Measurements from ENCODE around the gene PLD4. TPM values are rescaled to one million over a fixed set of nuclear protein-coding genes. Genes with fewer than 3 reads are reported as not detected.
A peak's percentile ranks its signal among the peaks of the same experiment; 100 is the strongest.

The PLD4 gene
- total RNA-seq, 1 donor from 2014 or later, result 7.7 TPM

DNA sequence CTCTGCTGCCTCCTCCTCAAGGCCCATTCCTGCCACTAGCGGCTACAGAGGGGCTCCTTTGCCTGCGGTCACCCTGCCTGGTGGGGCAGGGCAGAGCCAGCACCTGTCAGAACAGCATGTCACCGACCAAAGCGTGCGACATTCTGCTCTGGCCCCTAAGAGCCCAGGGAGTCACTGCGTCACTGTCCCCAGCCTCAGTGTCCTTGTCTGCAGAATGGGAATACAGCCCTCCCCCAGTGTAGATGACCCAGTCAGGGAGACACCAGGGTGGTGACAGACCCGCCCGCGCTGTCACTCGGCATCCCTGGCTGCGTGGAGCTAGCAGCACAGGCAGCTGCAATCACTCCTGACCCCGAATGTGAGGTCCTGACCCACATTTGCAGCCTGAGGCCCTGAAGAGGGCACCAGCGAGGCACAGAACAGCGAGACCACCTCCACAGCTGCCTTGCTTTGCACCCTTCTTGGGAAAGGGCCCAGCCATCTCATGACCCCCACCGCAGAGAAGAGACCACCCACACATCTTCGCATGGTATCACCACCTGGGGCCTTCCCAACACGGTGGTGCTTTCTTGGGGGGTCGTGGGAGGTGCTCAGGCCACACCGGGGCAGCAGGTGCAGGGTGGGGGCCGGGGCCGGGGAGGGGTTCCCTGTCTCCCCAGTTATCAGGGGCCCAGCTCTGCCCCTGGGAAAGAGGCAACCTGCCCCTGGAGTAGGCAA is 51.0 kb downstream of the PLD4 start:
- no peak for DNase-seq

DNA sequence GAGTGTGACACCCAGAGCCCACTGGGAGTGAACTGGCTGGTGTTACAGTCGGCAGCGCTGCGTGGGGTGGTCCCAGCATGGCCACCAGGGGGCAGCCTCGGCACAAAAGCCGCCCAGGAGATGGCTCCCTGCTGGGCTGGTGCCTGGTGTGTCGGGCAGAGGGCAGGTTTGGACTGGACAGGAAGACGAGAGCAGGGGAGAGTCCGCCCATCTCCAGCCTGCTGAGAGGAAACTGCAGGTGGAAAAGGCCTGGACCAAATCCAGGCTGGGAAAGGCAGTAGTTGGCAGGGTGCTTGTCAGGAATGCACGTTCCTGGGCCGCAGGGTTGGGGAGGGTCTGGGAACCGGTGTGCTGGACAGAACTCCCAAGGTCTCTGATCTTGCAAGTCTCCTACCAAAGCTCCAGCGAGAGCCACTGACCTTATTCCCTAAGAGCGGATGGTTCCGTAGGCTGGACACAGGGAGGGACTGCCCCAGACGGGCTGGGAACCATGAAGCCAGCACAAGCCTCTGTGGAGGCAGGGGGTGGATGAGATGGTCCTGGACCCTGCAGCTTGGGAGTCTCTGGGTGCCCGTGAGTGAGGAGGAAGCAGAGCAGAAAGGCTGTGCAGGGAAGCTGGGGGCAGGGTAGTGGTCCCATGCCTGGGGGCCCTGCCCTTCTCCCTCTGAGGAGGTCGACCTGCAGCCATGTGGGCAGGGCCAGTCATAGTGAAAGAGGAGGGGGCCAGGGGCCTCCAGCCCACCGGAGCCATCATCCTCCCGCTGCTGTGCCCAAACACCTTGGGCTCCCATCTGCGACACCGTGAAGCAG is 51.7 kb downstream of the PLD4 start:
- peak; percentile 83 for DNase-seq

DNA sequence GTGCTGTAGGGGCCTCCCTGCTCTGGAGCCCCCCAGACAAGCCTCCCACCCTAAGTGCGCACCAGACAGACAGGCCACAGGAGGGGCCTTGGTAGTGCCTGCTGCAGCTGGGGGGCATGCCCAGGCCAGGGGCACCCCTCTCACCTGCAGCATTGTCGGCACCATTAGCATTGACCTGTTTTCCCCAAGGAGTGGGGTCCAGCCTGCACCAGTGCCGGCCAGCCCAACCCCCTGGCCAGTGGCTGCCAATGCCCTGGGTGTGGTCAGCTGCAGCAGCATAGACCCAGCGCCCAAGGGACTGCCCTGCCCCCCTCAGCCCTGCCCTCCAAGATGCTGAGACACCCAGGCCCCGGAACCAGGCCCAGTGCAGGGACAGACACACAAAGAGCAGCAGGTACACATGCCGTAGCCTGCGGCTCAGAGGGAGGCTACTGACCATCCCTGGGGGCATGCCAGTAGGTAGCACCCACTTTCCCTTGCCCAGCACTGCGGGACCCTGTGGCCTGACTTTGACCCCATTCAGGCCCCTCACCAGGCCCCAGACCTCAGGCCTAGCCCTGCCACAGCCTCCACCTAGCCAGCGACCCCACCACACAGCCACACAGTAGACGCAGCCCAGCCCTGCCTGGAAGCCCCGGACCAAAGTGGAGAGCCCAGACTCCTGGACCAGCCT is 52.5 kb downstream of the PLD4 start:
- DNase-seq, result no peak

DNA sequence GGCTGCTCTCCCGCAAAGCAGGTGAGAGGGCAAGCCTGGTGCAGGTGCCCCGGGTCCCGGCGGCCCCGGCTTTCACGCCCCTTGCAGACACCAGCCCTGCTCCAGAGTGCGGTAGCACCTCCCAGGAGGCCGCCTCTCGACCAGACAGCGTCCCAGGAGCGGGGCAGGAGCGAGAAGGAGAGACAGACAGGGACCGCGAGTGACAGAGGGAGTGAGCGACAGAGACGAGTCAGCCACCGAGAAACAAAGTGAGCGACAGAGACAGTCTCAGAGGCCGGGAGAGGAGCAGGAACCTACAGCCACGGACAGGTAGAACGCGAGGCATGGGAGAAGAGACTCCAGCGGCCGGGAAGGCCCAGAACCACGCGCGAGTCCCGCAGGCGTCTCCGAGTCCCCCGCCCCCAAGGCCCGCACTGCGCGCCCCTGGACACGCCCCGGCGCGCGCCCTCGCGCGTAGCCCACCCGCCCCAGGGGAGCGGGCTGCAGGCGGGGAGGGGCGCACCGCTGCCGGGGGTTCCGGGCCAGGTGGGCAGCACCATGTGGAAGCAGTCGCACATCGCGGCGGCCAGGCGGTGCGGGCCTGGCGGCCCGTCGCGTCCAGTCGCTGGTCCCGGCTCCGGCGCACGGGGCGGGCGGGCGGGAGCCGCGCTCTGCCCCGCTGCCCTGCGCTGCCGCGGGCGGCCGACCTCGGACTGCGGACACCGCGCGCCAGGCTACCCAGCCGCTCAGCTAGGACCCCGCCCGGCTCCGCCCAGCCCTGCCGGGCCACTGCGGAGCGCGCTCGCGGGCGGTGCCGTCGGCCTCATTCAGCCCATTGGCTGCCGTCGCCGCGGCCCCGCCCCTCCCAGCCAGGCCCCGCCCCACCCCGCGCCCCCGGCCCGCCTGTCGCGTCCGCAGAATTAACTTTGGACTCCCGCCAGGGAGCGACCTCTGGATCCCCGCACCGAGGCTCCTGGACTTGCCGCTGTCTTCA is 53.3 kb downstream of the PLD4 start, which contains the start of gene AHNAK2:
TSS of gene AHNAK2 (minus strand) at position 694 of the 973 bp plus-strand sequence. CDS start at position 557, 137 bp downstream.
- peak; percentile 86 for DNase-seq

DNA sequence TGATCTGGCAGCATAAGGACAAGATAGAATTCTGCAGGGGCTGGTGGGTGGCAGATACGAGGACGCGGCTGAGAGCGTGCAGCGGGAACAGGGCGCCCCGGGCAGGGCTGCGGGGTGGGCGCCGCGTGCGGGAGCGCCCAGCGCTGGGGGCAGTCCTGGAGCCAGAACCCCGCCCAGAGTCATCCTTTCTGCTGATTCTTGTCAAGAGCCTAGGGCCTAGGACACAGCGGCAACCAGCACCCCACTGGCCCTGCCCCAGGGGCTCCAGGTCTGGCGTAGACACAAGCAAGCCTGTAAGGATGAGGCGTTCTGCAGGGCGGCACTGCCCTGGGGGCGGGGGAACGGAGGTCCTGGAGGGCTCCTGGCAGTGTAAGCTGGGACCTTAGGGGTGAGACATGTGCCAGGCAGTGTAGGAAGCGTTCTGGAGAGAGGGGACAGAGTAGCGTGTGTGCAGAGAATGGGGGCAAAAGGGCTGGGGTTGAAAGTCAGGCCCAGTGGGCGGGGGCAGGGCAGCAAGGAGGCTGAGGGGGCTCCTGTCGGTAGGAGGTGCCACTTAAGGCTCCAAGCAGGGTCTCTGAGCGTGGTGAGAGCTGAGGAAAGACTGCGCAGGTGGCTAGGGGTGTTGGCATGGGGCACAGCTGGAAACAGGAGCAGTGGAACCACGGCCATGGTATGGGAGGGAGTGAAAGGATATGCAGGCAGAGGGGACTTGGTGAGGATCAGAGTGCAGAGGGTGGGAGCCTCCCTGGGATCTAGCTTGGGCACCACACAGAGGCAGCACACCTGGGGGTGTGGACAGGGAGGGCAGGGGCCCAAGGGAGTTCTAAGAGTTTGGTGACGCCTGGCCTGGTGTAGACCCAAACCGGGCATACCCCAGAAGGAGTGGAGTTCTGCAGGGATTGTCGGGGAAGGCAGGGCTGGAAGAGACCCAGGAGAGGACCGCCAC is 54.3 kb downstream of the PLD4 start:
- DNase-seq, result no peak

DNA sequence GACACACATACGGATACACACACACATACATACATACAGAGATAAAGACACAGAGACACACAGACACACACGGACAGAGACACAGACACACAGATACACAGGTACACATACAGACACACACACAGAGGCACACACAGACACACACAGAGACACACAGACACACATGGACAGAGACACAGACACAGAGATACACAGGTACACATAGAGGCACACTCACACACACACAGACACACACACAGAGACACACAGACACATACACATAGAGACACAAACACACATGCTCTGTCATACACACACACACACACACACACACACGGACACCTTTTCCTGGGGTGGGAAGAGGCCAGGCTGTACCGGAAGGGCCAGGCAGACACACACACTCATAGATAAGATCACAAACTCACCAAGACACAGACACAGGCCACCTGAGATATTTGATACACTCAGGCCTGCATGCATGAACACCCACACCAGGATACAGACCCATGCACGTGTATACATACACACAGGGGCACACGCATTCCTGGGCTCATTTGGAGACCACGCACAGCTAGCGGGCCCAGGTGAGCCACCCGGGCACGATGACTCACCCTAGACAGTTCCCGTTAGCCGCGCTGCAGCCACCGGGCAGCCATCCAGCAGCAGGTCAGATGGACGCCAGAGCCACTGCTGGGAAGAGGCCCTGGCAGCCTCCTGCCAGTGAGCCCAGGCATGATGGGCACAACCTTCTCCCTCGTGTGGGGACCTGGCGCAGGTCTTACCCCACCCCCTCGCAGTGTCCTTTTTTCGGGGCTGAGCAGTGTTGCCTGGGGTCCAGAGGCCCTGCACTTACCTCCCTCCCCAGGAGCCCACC is 55.3 kb downstream of the PLD4 start:
- no peak for DNase-seq

DNA sequence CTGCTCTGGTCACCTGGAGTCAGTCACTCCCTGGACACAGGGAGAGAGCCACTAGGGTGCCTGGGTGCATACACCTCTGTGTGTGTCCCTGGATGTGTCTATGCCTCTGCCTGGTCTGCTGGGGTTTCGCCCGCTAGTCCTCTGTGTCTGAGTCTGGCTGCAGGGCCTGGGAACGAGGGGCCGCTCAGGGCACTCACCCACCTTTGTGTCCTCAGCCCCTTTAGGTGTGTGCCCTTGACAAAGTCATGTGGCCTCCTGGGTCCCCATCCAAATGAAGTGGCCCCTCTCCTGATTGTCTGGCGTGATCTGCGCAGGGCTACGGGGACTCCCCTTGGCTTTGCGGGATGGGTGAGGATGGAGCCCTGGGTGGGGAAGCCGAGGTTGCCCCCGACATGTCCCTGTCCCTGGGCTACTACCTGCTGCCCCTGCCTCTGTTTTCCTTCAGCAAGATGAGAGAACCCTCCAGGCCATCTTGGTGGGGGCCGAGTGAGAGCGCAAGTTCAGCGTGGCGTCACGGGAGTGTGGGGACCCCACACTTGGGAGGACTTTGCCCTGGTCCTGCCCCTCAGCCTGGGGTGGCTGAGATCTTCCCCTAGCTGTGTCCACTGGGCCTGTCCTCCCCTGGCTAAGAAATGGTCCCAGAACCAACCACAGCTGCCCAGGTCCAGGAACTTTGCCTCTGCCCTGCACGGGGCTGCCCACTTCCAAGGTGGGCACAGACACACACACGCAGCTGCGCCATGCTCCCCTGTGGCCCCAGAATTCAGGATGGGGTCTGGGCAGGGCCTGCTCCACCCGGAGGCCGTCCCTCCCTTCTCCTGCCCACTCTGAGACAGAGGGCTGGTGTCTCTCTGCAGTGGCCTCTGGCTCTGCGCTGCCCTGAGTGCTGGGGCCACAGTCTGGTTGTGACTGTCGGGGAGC is 56.2 kb downstream of the PLD4 start:
- DNase-seq, result no peak

DNA sequence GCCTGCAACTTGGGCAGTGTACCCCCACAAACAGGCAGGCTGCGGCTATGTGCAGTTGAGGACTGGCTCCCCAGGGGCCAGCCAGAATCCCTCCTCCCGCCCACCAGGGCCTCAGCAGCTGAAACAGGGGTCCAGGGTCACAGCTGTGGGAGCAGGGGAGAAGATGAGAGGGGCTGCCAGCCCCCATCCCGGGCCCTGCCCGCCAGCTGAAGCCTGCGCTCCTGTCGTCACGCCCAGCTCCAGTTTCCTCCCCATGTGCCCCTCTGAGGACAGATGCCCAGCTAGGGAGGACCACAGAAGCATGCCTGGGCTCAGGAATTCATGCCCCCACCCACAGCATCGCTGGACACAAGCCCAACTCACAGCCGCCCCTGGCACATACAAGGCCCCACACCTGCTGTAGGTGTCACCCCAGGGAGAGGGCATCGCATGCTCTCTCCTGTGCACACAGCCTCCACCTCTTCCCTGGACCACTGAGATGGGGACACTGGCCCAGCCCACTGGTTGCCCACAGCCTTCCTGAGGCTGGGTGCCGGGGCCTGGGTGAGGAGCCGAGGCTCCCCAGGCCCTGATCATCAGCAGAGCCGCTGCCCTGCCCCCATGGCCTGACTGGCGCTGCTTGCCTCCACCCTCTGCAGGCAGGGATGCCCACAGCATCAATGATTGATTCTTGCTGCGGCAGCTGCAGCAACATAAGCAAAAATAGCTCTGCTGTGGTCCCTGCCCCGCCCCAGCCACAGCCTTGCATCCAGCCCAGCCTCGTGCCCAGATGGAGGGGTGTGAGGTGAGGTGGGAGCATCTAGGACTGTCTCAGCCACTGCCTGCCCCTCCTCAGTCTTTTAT is 57.2 kb downstream of the PLD4 start:
- peak; percentile 90 for DNase-seq

DNA sequence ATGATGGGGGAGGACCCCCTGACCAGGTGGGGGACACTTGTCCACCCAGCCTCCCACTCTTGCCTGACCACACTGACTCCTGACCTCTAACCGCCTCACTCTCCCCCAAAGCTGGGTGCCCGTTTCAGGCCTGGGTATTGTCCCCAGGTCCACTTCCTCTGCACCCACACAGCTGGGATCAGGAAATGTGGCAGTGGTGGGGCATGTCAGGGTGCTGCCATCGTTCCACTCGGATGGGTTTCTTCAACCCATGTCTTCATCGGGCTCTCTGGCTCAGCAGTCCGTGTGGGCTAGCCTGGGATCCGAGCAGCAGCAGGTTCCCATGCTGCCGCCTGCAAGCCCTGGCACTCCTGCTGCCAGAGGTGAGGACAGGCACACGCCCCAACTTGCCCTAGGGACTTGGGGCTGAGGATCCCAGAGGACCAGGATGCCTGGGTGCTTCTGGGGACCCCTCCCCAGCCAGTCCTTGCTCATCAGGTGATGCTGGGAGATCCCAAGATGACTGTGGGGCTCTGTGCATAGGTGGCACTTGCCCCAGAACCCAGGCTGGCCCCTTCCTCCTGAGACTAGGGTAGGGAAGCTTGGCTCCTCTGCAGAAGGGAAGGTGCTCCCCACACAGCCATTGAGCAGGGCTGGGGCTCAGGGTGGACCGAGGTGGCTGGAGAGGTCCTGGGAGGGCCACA is 58.0 kb downstream of the PLD4 start:
- DNase-seq, result no peak

Other genes starting within 250 kb of the PLD4 start
- gene INF2, start 235.3 kb upstream of the PLD4 start, total RNA-seq, result 39.3 TPM
- 98.8 TPM for gene ADSS1, start 200.7 kb upstream of the PLD4 start, total RNA-seq
- 223 TPM for gene SIVA1, start 171.7 kb upstream of the PLD4 start, total RNA-seq
- 198 TPM for gene AKT1, start 129.1 kb upstream of the PLD4 start, total RNA-seq
- gene ZBTB42, start 123.8 kb upstream of the PLD4 start, total RNA-seq, result 11.3 TPM
- gene CEP170B, start 59.6 kb upstream of the PLD4 start, total RNA-seq, result 5.7 TPM
- 51.0 TPM for gene AHNAK2, start 53.5 kb downstream of the PLD4 start, total RNA-seq
- gene CLBA1, start 60.9 kb downstream of the PLD4 start, total RNA-seq, result 6.4 TPM
- 23.5 TPM for gene CDCA4, start 96.2 kb downstream of the PLD4 start, total RNA-seq
- gene GPR132, start 140.6 kb downstream of the PLD4 start, total RNA-seq, result 1.5 TPM
- gene JAG2, start 243.9 kb downstream of the PLD4 start, total RNA-seq, result 58.5 TPM

Measured in tongue (tissue), 2 donors.